Measurements from ENCODE around the gene TEAD1. TPM values are rescaled to one million over a fixed set of nuclear protein-coding genes. Genes with fewer than 3 reads are reported as not detected.

Gene TEAD1
- polyA plus RNA-seq, 5 donors, result 47.5 to 104 (median 79.0) TPM

DNA sequence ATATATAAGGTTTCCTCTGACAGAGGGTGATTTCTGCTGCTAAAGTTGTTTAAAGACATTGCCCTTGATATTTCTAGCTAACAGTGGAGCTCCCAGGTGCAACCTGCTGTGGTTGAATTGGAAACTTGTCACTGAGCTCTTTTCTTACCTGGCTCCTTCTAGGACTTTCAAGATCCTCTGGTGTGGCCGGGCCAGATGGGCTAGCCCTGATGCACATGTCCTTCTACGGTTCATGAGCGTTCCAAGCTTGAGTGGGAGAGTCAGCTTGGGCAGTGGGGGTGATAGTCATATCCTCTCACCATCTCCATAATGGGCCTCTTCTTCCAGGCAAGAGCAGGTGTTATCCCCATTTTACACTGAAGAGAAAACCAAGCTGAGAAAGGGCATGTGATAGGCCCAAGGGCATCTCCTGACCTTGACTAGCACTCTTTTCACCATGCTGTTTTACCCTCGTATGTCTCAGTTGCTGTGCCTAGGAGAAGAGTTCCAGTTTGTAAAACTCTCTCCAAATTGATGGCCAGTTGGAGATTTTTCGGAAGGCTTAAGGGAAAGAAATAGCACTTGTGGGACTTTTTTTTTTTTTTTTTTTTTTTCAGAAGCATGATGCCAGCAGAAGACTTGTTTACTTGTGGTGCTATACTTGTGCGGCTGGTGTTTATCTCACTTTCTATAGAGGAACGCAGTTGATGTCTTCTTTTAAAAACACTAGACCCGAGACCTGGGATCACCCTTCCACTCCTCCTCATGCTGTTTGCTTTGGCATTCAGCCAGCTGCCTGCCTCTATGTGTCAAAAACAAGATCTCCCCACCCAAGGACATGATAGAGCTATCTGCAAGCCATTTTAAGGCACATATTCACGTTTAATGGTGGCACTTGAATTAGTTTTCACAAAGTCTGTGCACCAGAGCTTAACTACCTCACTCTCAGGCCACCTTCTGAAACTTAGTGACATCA, 32.6 kb downstream of the TEAD1 start:
- DNase-seq, result no peak

DNA sequence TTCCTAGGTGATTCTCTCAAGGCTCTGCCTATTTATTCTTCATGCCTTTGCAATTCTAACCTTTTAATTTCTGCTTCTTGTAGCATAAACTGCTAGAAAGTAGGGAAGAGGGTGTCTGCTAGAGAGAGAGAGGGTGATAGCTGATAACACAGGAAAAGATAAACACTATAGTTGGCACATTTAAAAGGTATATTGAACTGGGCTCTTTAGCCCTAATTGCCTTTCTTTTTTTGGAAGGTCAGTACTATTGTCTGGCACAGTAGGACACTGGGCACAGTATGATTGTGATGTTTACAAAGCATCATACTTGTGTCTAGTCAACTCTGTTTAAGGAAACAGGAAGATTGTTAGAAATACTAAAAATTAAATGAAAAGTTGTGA, 33.3 kb downstream of the TEAD1 start:
- DNase-seq, result no peak

DNA sequence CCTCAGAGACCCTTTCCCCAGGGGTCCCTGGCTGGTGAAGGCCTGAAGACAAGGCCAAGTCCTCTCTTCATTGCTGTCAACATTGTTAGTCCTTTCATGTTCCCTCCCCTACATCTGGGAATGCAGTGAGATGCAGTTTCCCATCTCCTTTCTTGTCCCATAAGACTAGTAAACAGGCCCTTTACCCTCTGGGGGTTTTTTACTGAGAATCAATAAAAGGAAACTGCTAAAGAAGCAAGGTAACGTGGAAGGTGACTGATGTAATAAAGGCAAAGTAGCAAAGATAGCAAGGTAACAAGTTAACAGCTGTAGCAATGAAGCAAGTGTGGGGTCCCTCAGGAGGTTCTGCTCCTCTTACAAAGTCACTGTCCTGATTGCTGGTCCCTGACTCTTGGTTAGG, 37.3 kb downstream of the TEAD1 start:
- DNase-seq, result no peak

DNA sequence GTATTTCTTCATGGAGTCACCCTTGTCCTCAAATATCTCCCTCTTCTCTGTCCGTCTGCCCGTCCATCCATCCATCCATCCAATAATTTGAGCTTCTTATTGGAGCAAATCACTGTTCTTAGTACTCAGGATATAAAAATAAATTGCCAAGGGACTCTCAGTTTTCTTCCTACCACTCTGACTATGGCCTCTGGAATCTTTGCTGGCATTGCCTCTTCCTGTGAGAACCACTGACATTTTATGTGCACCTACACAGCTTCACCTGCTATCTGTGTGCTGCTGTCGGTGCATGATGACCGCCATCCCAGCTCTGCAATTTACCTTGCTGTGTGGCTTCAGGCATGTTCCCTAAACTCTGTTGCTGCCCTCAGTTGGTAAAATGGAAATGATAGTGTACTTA, 37.9 kb downstream of the TEAD1 start:
- no peak for DNase-seq

DNA sequence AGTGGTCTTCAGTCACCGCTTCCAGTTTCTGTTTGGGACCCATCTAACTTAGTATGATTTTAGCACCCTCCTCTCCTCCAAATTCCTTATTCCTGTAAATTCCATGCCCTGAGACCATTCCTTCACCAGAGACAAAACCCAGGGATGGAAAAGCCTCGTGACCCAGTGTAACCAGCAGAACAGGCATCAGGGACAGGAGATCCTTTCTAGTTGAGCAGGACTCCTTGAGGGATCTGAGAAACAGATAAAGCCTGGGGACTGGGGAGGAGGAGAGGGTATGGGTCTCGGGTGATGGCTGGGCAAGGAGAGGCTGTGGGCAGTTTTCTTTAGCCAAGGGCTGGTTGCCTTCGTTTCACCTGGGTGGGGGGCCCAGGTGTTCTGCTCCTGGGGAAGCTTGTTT, 40.9 kb downstream of the TEAD1 start:
- DNase-seq, result no peak

DNA sequence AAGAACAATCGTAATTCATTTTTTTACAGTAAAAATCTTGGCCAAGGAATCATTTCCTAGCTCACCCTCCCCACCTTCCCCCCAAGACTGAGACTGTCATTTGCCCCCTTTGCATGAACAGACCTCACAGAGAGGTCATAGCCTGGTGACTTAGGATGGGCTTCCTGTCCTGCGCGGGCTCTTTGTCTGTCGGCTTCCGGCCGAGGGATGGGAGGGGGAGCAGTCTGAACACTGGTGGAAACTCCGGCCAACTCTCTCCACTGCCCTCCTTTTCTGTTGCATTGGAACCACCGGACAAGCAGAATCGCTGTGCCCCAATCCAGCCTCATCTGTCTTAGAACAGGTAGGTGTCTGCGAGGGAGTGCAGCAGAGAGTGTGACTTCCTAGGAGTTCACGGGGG, 41.7 kb downstream of the TEAD1 start:
- no peak for DNase-seq

DNA sequence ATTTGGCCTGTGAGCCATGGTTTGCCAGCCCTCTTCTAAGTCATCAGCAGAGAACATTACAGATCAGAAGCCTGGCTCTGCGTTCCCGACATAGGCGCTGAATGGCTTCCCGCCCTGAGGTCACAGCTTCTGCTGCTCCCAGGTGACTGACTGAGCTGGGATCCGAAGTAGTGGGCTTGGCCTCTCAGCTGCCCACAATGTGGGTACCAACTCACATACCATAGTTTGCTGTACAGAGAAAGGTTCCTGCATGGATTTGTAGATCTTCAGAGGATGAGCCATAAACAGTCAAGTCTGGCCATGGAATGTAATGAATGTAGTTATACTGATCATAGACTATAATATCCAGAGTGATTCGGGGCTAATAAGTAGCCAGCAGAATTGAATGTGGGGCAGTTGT, 42.6 kb downstream of the TEAD1 start:
- no peak for DNase-seq

DNA sequence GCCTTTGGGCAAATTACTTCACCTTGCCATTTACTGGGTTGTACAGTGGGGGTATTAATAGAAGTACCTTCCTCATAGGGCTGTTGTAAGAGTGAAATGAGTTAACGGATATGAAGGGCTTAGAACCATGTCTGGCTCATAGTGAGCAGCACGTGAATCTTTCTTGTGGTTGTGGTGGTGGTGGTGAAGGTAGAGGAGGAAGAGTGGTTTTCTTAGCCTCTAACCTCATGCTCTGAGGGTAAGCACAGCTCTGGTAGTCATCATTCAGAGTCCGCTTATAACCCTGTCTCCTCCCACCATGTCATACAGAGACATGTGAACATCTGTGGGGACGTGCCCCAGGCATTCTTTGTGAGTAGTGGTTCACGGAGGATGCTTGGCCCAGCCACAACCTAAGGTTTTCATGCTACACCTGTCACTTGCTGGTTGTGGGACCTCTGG, 43.6 kb downstream of the TEAD1 start:
- no peak for DNase-seq

DNA sequence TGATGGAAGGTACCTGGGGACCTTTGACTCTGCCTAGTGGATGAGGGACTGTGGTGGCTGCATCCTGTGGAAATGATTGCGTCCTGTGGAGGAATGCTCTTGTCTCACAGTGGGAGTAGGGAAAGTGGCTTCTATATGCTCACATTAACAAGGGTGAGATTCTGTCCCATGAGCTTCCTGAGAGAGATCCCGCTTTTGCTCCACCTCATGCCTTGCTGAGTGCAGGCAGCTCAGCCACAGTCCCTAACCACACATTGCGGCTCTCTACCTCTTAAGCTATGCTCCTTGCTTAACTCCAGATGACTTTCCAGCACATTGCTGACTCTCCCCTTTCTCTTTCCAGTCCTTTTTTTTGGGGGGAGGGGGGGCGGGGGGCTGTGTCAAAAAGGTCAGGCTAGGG, 45.0 kb downstream of the TEAD1 start:
- DNase-seq, result no peak

DNA sequence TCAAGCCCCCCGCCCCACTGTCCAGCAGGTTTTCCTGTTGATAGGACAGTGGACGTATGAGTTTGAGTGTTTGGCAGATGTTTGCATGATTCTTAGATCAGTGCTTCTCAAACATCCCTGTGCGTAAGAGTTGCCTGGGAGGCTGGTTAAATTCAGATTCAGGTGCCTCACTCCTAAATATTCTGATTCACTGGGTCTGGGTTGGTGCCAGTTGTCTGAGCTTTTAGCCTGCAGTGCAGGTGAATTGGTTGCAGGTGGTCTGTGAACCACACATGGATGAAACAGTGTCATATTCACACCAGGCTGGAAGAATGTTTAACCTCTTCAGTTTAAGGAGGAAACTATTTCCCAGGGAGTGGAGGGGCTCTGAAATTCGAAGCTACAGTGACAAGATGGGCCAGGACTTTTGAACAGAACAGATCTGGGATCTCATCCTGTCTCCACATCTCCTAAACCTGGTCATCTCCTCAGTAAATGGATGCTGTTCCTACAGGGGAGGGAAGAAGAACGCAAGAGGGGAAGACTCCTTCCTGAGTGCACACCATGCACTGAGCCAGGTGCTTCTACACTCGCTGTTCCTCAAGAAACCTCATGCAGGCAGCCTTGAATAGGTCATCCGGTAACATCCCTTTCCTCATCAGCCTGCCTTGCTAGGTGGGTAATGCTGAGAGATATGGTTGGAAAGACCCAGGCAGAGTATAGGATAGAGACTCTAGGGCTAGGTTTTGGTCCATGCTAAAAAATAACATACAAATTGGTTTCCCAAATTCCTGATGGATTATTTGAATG, 47.8 kb downstream of the TEAD1 start:
- no peak for DNase-seq

DNA sequence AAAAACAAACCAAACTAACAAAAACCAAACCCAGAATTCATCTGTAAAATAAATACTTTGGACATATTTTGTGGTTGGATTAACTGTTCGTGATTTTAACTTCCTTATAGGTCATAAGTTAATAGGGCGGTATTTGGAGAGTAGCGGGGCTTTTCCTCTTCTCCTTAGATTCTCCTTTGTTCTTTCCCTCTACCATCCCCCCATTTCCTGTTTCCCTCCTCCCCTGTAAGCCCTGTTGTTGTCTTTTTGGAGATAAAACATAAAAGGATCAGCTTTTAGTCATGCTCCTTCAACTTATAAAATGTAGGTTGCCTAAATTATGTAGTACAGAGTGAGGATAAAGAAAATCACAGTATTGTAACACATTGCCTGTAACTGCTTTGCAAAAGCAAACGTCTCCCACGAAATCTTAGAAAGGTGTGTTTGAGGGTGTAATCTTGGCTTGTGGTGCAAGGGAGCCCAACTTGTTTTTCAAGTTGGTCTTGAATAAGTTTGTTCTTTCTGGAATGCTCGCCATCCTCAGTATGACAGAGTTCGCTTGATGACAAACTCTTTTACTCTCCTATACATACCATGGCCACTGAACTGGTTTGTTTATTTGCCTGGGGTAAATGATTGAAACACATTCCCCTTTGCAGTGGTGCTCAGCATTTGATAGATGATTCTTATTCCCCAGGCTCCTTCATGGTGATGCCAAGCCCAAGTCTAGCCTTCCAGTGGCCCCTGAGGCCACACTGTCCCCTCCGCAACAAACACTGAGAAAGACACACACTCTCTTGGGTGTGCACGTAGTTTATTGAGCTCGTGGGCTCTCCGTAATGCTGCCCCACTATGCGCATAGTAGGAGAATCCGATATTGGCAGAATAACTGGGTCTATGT, 49.4 kb downstream of the TEAD1 start:
- peak; percentile 63 for DNase-seq

DNA sequence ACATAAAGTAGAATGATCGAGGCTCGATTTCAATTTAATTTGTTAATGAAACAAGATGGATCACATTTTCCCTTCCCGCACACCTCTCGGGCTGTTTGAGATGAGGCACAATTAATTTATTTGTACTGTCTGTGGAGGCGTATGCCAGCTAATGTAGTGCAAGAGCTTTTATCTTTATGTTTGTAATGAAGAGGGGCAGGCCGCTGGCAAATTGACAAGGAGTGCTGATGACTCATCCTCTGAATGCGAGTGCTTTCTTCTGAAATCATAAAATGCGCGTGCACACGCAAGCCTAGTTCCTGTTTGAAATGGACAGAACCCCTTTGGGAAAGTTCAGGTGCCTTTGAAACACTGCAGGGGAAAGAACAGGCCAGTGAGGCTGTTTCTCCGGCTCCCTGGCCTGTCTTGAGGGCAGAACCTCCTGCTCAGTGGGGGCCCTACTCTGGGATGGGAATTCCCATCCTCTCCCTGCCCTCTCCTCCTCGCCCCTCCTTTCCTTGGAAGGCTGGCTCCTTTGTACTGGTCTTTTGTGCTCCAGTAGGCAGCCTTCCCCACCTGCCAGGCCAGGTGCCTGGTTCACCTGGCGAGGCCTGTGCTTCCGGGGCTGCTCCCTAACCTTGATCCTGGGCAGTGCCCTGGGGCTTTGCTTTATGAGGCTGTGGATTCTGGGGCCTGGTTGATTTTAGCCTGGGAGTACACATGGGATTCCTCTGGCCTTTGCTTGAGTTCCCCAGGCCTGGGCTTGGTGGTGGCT, 50.3 kb downstream of the TEAD1 start:
- DNase-seq, result peak; percentile 74 to 83

DNA sequence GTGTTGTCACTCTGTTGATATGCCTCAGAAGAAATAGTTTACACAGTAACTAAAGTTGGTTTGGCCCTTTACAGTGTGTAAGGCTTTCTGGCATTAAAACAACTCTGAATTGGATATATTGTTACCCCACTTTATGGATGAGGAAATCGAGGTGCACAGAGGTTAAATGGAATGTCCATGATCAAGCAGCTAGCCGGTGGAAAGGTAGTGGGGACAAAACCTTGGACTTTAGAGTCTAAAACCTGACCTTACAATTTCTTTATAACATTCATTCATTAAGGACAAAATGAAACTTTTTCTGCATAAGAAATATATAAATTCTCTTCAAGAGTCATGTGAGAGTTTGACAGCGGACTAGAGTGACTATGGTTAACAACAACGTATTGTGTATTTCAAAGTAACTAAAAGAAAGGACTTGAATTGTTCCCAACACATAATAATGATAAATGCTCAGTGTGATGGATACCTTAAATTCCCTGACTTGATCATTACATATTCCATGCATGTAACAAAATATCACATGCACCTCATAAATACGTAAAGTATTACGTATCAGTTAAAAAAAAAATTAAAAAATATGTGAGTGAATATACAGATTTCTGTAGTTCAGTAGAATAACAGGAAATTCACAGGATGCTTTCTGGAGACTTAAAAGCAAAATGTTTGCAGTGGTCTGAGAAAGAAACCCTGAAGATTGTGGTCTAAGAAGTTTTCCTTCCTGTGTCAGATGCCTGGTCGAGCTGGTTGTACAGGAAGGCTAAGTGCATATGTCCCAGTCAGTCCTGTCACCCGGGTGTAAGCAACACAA, 51.0 kb downstream of the TEAD1 start:
- no peak for DNase-seq

DNA sequence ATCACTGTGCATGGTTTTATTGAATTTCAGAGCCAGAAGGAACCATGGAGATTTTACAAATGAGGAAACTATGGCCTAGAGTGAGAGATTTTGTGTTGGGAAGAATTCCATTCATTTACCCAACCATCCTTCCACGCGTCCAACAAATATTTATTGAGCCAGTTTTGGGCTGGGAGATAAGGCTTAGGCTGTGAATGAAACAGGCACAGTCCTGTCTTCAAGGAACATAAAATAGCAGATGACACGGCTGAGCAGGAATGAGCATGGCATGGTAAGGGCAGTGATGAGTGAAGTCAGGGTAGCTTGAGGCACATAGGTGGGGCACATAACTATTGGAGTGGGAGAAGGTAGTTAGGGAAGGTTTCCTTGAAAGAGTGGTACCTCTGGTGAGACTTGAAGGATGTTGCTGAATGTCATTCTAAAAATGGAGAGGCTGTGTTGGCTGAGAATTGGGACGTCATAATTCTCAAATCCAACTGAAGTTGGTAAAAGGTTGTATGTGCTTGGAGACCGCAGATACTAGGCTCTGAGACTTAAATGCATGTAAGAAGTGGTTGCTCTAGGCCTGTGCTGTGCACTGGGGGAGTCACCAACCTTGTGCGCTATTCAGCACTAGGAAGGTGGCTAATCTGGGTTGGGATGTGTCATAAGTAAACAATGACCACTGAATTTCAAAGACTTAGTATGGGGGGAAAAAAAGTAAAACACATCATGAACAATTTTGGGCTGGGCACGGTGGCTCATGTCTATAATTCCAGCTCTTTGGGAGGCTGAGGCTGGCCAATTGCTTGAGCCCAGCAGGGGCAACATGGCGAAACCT, 51.9 kb downstream of the TEAD1 start:
- no peak for DNase-seq

DNA sequence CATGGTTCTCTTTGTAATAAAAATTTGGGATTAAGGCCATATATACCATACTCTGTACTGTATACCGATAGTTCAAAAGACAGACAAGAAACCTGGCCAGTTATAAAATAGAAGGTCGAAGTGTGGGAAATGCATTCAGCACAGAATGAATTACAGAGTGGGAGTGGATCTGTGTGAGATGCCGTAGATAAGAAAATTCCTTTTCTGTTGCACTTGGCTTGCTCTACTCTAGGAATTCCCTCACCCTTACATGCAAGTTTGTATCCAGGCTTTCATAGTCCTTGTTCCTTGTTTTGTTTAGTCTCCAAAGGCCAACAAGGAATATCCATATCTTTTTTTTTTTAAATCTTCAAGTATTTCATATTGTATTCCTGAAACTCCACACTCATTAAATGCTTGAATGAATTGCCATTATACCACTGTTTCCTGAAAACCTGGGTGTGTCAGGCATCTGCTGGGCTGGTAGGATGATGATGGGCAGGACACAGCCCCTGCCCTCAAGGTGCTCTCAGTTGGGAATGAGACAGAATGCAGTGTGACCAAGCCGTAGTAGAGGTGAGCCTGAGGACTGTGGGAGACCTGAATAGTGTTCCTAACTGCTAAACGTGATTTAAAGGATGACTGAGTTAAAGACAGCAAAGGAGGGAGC, 53.5 kb downstream of the TEAD1 start:
- DNase-seq, result no peak

DNA sequence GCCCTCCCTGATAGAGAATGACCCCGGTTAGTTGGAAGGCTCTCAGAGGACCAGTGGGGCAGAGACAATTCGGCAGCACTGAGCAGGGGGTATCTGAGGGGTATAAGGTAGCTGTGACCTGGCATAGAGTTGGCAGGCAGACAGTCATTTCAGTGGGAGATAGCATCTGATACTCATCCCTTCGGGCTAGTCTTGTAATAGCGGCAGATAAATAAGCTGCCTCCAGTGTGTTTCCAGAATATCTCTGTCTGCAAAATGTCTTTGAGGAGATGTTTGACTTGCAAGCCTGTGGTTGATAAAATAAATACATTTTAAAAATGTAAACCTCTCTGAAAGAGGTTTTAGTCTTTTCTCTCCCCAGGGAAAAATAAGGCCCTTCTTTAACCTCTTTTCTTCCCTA, 54.2 kb downstream of the TEAD1 start:
- DNase-seq, result no peak

DNA sequence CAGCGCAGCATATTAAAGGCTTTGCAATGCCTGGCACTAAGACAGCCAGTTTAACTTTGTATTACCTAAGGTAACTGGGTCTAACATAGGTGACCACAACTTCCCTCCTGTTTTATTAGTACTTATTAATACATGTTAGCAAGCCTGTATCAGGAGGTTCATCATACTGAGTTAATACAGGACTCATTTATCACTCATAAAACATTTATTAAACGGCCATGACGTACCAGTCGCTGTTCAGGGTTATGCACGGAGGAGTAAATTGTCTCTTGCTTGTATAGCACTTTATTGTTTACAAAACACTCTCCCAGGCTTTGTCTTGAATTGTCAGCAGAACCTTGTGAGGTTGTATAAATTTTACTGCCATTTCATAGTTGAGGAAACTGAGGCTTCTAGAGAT, 55.7 kb downstream of the TEAD1 start:
- DNase-seq, result no peak

DNA sequence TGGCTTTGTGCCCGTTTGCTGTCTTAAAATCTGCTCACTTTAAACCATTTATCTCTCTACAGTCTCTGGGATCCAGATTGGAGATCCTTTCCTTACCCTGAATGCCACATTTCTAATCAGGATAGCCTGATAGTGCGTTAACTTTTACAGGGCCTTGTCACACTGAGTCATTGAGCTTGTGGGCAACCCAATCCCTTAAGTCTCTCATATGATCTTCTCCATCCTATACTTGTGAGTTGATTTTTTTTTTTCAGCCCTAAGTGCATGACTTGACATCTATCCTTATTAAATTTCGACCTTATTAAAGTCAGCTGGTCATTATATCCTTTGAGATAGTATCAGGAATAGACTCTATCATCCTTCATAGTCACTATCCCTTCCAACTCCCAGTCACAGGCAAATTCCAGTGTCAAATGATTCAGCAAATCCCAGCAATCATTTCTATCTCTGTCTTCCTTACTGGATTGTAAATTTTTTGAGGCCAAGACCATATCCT, 57.7 kb downstream of the TEAD1 start:
- no peak for DNase-seq

DNA sequence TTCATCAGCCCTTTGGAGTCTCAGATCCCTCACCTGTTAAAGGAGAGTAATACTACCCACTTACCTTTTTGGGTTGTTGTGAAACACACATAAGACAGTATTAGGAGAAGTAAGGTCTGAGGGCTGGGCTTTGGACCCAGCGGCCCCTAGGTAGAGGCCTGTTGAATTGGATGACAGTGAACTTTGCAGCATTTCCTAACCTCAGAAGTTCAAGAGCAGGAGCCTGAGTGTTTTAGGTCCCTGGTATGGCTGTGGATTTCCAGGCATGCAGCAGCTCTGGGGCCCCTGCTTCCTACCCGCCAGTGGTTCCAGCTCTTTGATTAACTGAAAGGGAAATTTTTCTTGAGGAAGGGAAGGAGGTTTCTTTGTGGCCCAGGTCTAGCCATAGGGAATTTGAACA, 58.9 kb downstream of the TEAD1 start:
- no peak for DNase-seq
